Neural cell (in vitro differentiated cells): ENCODE results near the gene OR1K1.

Experiments used
- CTCF ChIP-seq: fragments of 450-650 bp; IDR thresholded peaks from 2 replicates; pipeline ENCODE4 v1.5.1; 2014; ENCODE audit warnings: antibody characterized with exemption, mild to moderate bottlenecking, moderate library complexity; ENCODE audit not compliant: poor library complexity, severe bottlenecking
- EP300 ChIP-seq: fragments of 450-650 bp; conservative IDR thresholded peaks from 2 replicates; pipeline ENCODE4 v1.6.1; 2014; ENCODE audit warnings: antibody characterized with exemption, mild to moderate bottlenecking, moderate library complexity; ENCODE audit not compliant: poor library complexity, severe bottlenecking
- EZH2 ChIP-seq: fragments of 200-600, 300-800 bp; shearing (Covaris generic), sonication (generic); IDR thresholded peaks from 2 replicates; pipeline ENCODE4 v1.6.1; 2014; ENCODE audit warnings: antibody characterized with exemption, low read length, borderline replicate concordance, mild to moderate bottlenecking; ENCODE audit not compliant: insufficient read depth, poor library complexity, severe bottlenecking
- POLR2AphosphoS5 ChIP-seq: IDR thresholded peaks from 2 replicates; pipeline ENCODE4 v1.6.1; 2012
- RAD21 ChIP-seq: fragments of 450-650 bp; conservative IDR thresholded peaks from 2 replicates; pipeline ENCODE4 v1.6.1; 2014; ENCODE audit warnings: antibody characterized with exemption, mild to moderate bottlenecking, moderate library complexity
- REST ChIP-seq: IDR thresholded peaks from 2 replicates; pipeline ENCODE4 v1.6.1; 2012; ENCODE audit warnings: borderline replicate concordance
- SMC3 ChIP-seq: fragments of 450-650 bp; conservative IDR thresholded peaks from 2 replicates; pipeline ENCODE4 v1.6.1; 2014; ENCODE audit warnings: antibody characterized with exemption, mild to moderate bottlenecking, moderate library complexity; ENCODE audit not compliant: poor library complexity
- TAF1 ChIP-seq: IDR thresholded peaks from 2 replicates; pipeline ENCODE4 v1.6.1; 2012; ENCODE audit warnings: low read depth

GRCh38 chr9:122822056-122822455 is 22.1 kb downstream of the OR1K1 start:
- TF ChIP-seq CTCF (no peak), TAF1 (no peak), RAD21 (no peak), POLR2AphosphoS5 (no peak), EZH2 (no peak), EP300 (no peak), REST (no peak), SMC3 (no peak)
